ENCODE data around the gene BANP.

GRCh38 chr16:88103011-88103410, 151.8 kb downstream of the BANP start:
- no peak for TF ChIP-seq ARNT (IDR thresholded peaks at IDR 0.05)
- TF ChIP-seq FOXM1 (IDR thresholded peaks at IDR 0.05; ENCODE audit: borderline replicate concordance): no peak
- TF ChIP-seq SP1 (IDR thresholded peaks at IDR 0.05): no peak
- TF ChIP-seq FOXK2 (IDR thresholded peaks at IDR 0.05): no peak
- TF ChIP-seq ZNF384 (IDR thresholded peaks at IDR 0.05): no peak
- TF ChIP-seq FOXA1 (IDR thresholded peaks at IDR 0.05): no peak
- no peak for TF ChIP-seq LEF1 (IDR thresholded peaks at IDR 0.05; ENCODE audit: borderline replicate concordance)
- no peak for TF ChIP-seq ELF4 (IDR thresholded peaks at IDR 0.05)
- no peak for TF ChIP-seq NFRKB (IDR thresholded peaks at IDR 0.05)
- TF ChIP-seq HDGF (IDR thresholded peaks at IDR 0.05; ENCODE audit: borderline replicate concordance): no peak
- TF ChIP-seq BHLHE40 (IDR thresholded peaks at IDR 0.05; ENCODE audit: borderline replicate concordance): no peak
- TF ChIP-seq SUZ12 (IDR thresholded peaks at IDR 0.05): no peak

Data from HEK293T (cell line).